Measurements from ENCODE around the gene TEX28.
"Not testable (repeated sequence)": the region's sequence is repeated elsewhere in the genome, so short reads cannot be mapped to it uniquely, and the experiment has no call there.

TEX28 gene

GRCh38 chrX:154296731-154297130 is 1.8 kb upstream of the TEX28 start:
- TF ChIP-seq MAX (IDR thresholded peaks at IDR 0.05) (no peak), CEBPB (IDR thresholded peaks at IDR 0.05) (peak; percentile 45), NFIC (IDR thresholded peaks at IDR 0.05) (no peak), TCF12 (IDR thresholded peaks at IDR 0.05; ENCODE audit: low read depth) (no peak), RAD21 (IDR thresholded peaks at IDR 0.05; ENCODE audit: low read depth) (no peak)

GRCh38 chrX:154295664-154296310 is 863 bp upstream of the TEX28 start, which contains the start of gene TKTL1:
Gene TKTL1, plus strand, starts transcription at chrX:154295795. Its CDS starts 65 bp downstream, at chrX:154295860.
- TF ChIP-seq NFIC (IDR thresholded peaks at IDR 0.05) (no peak), FOXM1 (IDR thresholded peaks at IDR 0.05; ENCODE audit: borderline replicate concordance, low read depth) (no peak), CEBPB (IDR thresholded peaks at IDR 0.05) (no peak), MAX (IDR thresholded peaks at IDR 0.05) (no peak), EGR1 (IDR thresholded peaks at IDR 0.05) (no peak), EP300 (IDR thresholded peaks at IDR 0.05; ENCODE audit: borderline replicate concordance) (no peak), TEAD4 (IDR thresholded peaks at IDR 0.05) (no peak), TAF1 (IDR thresholded peaks at IDR 0.05; ENCODE audit: low read depth) (no peak), TCF12 (IDR thresholded peaks at IDR 0.05; ENCODE audit: low read depth) (no peak), ZBTB7A (IDR thresholded peaks at IDR 0.05; ENCODE audit: low read depth) (no peak), RAD21 (IDR thresholded peaks at IDR 0.05; ENCODE audit: low read depth) (no peak)

- not testable (repeated sequence) for TF ChIP-seq CREB1 (IDR thresholded peaks at IDR 0.05; ENCODE audit: low read depth); ZBTB7A (IDR thresholded peaks at IDR 0.05; ENCODE audit: low read depth); TEAD4 (IDR thresholded peaks at IDR 0.05)
These were observed 37.6 kb downstream of the TEX28 start, which contains the start of gene OPN1MW3 for GRCh38 chrX:154257282-154257681. Gene OPN1MW3, plus strand, starts transcription at chrX:154257582. Its CDS starts 38 bp downstream, at chrX:154257620.

Measured in Ishikawa (cell line).